Breast epithelium (tissue), 4 donors: ENCODE measurements around the gene CDK16. TPM values are rescaled to one million over a fixed set of nuclear protein-coding genes. Genes with fewer than 3 reads are reported as not detected.

Source experiments
- DNase-seq, 2 donors: peaks; one replicate each; pipeline ENCODE4 v3.0.0-alpha.2; 2019; ENCODE audit warnings: low spot score in 2 of 2
- H3K27ac ChIP-seq, 2 donors: fragments of 200-600 bp; sonication (generic) in 1 of 2; one replicate each; pipeline ENCODE4 v1.5.1; 2016 to 2019; ENCODE audit warnings: mild to moderate bottlenecking in 1 of 2
- H3K27me3 ChIP-seq, 2 donors: fragments of 200-600 bp; sonication (generic) in 1 of 2; one replicate each; pipeline versions ENCODE4 v1.5.1 to v1.6.0; 2017 to 2019; ENCODE audit warnings: control low read depth in 1 of 2, mild to moderate bottlenecking in 1 of 2
- H3K36me3 ChIP-seq: fragments of 200-600 bp; one replicate; pipeline ENCODE4 v1.5.1; 2019
- H3K4me1 ChIP-seq, 2 donors: fragments of 200-600 bp; sonication (generic); one replicate each; pipeline ENCODE4 v1.5.1; 2016 to 2019; ENCODE audit warnings: control low read depth in 1 of 2
- H3K4me3 ChIP-seq, 3 donors: fragments of 200-600 bp; sonication (generic); 1 replicate in 2 of 3; 2 replicates in 1 of 3; pipeline ENCODE4 v1.5.1; 2016 to 2019; ENCODE audit warnings: mild to moderate bottlenecking in 3 of 3, moderate library complexity in 2 of 3
- H3K9me3 ChIP-seq, 2 donors: fragments of 200-600 bp; sonication (generic) in 1 of 2; one replicate each; pipeline ENCODE4 v1.5.1; 2016 to 2019; ENCODE audit warnings: control low read depth in 1 of 2
- POLR2A ChIP-seq: fragments of 450-650 bp; IDR thresholded peaks from one replicate; pipeline ENCODE4 v1.6.1; 2016; ENCODE audit warnings: antibody characterized with exemption, mild to moderate bottlenecking, moderate library complexity
- POLR2AphosphoS5 ChIP-seq, 3 donors: sonication (generic); formaldehyde crosslinking; IDR thresholded peaks; one replicate each; pipeline ENCODE4 v1.6.1; 2017; ENCODE audit warnings: antibody characterized with exemption in 3 of 3
- intact Hi-C: fragments of 100-400 bp; cut with DNase I; formaldehyde crosslinking; loops from one replicate; pipeline ENCODE4 v1.15.1; 2023; ENCODE audit warnings: low total_unique reads
- total RNA-seq, 3 donors: library from RNA; depleted of rRNA; stranded (reverse); fragments of >200 nt; gene quantifications; one replicate each; pipeline ENCODE4 v1.1.0, GENCODE V29; 2016
- TF ChIP-seq, protein P1 (sequence below), 3 donors: fragments of 450-650 bp; IDR thresholded peaks; one replicate each; pipeline ENCODE4 v1.5.1; 2016 to 2017; ENCODE audit warnings: antibody characterized with exemption in 3 of 3, mild to moderate bottlenecking in 3 of 3, moderate library complexity in 3 of 3

Gene CDK16
- total RNA-seq, 3 donors from 2014 or later, result 65.9 to 80.2 (median 73.1) TPM

DNA sequence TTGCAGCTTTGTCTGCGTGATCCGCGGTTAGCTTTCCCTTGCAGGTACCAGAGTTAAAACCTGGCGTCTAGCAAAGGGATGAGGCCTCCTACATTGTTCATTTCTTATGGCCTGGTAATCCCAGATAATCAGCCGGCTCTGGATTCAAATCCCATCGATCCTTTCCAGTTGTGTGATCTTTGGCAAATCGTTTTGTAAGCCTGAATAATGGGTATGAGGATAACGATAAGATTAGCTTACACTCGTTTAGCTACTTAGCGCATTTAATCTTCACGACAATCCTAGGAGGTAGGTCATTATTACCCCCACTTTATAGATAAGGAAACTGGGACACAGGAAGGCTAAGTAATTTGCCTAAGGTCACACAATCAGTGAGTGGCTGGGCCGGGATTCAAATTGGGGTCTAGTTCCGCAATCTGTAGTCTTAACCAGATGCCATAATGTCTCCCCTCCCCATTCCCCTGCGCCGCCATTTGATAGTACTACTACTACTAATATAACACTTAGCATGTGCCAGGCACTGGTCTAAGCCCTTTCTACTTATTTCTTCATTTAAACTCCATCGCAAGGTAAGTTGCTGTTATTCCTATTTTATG is 26.6 kb upstream of the CDK16 start:
- peaks cover 0 to 16% of the 10 kb centered on the region in 2 donors for H3K27me3 ChIP-seq
- intact Hi-C loops, result no loop called here
- DNase-seq, result no peak
- H3K9me3 ChIP-seq, result no peaks in the 10 kb centered on the region
- no peak overlapping the region for H3K27ac ChIP-seq
- H3K36me3 ChIP-seq, result no peaks in the 10 kb centered on the region
- no peak for TF ChIP-seq POLR2A
- TF ChIP-seq POLR2AphosphoS5 (IDR thresholded peaks at IDR 0.05), result no peak
- TF ChIP-seq, protein P1, sequence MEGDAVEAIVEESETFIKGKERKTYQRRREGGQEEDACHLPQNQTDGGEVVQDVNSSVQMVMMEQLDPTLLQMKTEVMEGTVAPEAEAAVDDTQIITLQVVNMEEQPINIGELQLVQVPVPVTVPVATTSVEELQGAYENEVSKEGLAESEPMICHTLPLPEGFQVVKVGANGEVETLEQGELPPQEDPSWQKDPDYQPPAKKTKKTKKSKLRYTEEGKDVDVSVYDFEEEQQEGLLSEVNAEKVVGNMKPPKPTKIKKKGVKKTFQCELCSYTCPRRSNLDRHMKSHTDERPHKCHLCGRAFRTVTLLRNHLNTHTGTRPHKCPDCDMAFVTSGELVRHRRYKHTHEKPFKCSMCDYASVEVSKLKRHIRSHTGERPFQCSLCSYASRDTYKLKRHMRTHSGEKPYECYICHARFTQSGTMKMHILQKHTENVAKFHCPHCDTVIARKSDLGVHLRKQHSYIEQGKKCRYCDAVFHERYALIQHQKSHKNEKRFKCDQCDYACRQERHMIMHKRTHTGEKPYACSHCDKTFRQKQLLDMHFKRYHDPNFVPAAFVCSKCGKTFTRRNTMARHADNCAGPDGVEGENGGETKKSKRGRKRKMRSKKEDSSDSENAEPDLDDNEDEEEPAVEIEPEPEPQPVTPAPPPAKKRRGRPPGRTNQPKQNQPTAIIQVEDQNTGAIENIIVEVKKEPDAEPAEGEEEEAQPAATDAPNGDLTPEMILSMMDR (IDR thresholded peaks at IDR 0.05), result no peak
- H3K4me1 ChIP-seq, result peaks cover 0 to 20% of the 10 kb centered on the region in 2 donors
- H3K4me3 ChIP-seq, result peak overlapping the region in 2 of 3 donors; percentile 57 to 72

DNA sequence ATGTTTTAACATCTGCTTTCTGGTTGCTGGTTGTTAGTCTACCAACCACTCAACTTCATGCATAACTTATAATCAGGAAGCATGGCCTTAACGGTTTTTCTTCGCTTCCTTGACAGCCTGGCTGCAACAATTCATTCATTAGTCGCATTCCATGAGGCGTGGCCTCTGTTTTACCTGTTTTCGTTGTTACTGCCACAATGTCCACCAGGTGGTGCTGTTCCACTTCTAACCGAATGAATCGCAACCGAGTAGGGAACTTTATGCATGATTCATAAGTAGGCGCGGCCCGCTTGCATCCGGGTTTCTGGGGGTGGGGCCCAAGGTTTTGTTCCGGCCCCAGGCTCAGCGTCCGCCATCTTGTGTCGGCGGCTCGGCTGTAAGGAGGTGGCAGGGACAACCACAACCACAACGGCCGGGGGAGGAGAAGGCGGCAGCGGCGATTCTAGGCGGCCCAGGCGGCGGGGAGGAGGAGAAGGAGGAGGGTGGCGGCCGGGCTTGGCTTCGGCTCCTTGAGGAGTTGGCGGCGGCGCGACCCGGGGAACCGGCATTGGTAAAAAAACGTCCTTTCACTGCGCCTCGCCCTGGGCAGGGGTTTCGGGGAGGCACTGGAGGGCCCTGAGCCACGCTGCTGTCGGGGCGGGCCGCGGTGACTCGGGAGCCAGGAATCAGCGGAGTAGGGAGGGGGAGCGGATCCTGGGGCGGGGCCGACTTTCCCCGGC is 24.8 kb upstream of the CDK16 start, which contains the start of gene UBA1:
UBA1 (plus strand) TSS at position 355 of the 719 bp plus-strand sequence. CDS start 4,974 bp downstream, outside the sequence.
- Histone ChIP-seq H3K27ac (peak within 1 kb of the TSS; percentile 97 to 99), H3K27me3 (peaks cover 0 to 10% of the 10 kb centered on the region in 2 donors), H3K9me3 (no peaks in the 10 kb centered on the region), H3K4me3 (peak within 1 kb of the TSS; percentile 76 to 93 (median 93)), H3K36me3 (no peaks in the 10 kb centered on the region), H3K4me1 (peaks cover 0 to 20% of the 10 kb centered on the region in 2 donors)
- peak; percentile 92 to 97 for DNase-seq
- TF ChIP-seq, protein P1 (IDR thresholded peaks at IDR 0.05), result peak; percentile 74 to 95 (median 90)
- TF ChIP-seq POLR2A (peak; percentile 68), POLR2AphosphoS5 (IDR thresholded peaks at IDR 0.05) (peak; percentile 67 to 87 (median 73))
- intact Hi-C loops, result no loop called here

DNA sequence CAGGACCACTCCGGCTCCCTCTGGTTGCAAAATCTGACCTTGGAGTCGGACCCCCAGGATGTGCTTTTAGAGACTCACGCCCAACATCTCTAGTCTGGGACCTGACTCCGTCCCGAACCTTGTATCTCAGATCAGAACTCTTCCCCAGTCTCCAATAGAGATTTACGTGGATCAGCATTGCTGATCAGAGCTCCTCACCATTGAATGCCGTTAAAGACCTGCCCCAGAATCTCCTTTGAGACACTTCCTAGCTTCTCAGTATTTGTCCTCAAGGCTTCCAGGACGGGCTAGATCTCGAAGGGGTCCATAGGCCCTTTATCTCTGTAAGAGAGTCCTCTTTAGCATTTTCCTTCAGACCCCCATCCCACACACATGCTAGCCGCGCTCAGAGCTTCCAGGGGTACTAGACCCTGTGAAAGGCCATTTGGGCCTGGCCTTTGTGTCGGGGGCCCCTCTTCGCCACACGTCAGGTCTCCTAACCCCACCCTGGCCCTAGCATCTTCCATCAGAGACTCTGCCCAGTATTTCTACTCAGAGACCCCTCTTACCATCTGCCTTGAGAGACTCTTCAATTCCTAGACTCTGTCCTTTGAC is 24.2 kb upstream of the CDK16 start:
- no peaks in the 10 kb centered on the region for H3K36me3 ChIP-seq
- no peak for DNase-seq
- TF ChIP-seq, protein P1 (IDR thresholded peaks at IDR 0.05), result no peak
- no peak for TF ChIP-seq POLR2AphosphoS5 (IDR thresholded peaks at IDR 0.05)
- TF ChIP-seq POLR2A, result no peak
- peaks cover 0 to 20% of the 10 kb centered on the region in 2 donors for H3K4me1 ChIP-seq
- H3K27me3 ChIP-seq, result peaks cover 0 to 10% of the 10 kb centered on the region in 2 donors
- intact Hi-C loops, result no loop called here
- peak overlapping the region; percentile 97 to 99 for H3K27ac ChIP-seq
- H3K4me3 ChIP-seq, result peak overlapping the region; percentile 76 to 93 (median 93)
- H3K9me3 ChIP-seq, result no peaks in the 10 kb centered on the region

- Histone ChIP-seq H3K9me3 (no peaks in the 10 kb centered on the region), H3K4me1 (peaks cover 0 to 20% of the 10 kb centered on the region in 2 donors), H3K27me3 (peaks cover 0 to under 1% of the 10 kb centered on the region in 2 donors), H3K4me3 (peak overlapping the region in 2 of 3 donors; percentile 0 to 93), H3K36me3 (peaks cover 4% of the 10 kb centered on the region), H3K27ac (no peak overlapping the region)
- DNase-seq, result no peak
- TF ChIP-seq POLR2A, result no peak
- intact Hi-C loops, result no loop called here
Measured at GRCh38 chrX:47196098-47196497, 22.4 kb upstream of the CDK16 start.

- H3K27ac ChIP-seq, result peak overlapping the region; percentile 29 to 46
- DNase-seq, result no peak
- H3K4me3 ChIP-seq, result peak overlapping the region in 1 of 3 donors; percentile 93
- intact Hi-C loops, result no loop called here
- TF ChIP-seq POLR2AphosphoS5 (IDR thresholded peaks at IDR 0.05) (no peak), POLR2A (no peak)
- TF ChIP-seq, protein P1 (IDR thresholded peaks at IDR 0.05), result no peak
- peaks cover 0 to 20% of the 10 kb centered on the region in 2 donors for H3K4me1 ChIP-seq
- no peaks in the 10 kb centered on the region for H3K27me3 ChIP-seq
- H3K9me3 ChIP-seq, result no peaks in the 10 kb centered on the region
- H3K36me3 ChIP-seq, result peaks cover 8% of the 10 kb centered on the region
Measured at GRCh38 chrX:47197526-47197925, 21.0 kb upstream of the CDK16 start.
